ENCODE data around the gene PDE1C.

PDE1C gene

GRCh38 chr7:32103361-32103760 lies 33.2 kb upstream of the PDE1C start:
- Histone ChIP-seq H3K4me1 (ENCODE audit: control extremely low read depth in 1 of 4, control insufficient read depth in 4 of 4, insufficient read depth in 4 of 4, low read length in 3 of 4) (no peaks in the 10 kb centered on the region), H3K27me3 (replicated peaks in 2 of 5; ENCODE audit: control insufficient read depth in 4 of 5, insufficient read depth in 5 of 5, low read length in 4 of 5) (no peaks in the 10 kb centered on the region), H3K9me3 (ENCODE audit: control extremely low read depth in 1 of 5, control insufficient read depth in 4 of 5, insufficient read depth in 2 of 5, low read depth in 1 of 5, low read length in 4 of 5) (peaks cover 0 to 5% (median 0%) of the 10 kb centered on the region in 5 experiments), H3K36me3 (ENCODE audit: control insufficient read depth in 4 of 4, insufficient read depth in 4 of 4, low read length in 3 of 4) (no peaks in the 10 kb centered on the region), H3K4me3 (ENCODE audit: control insufficient read depth in 1 of 7, extremely low read depth in 1 of 7, insufficient read depth in 4 of 7, low read depth in 2 of 7, low read length in 6 of 7) (no peak overlapping the region), H3K27ac (ENCODE audit: insufficient read depth in 1 of 2, low read depth in 1 of 2, low read length in 2 of 2, poor library complexity in 1 of 2, severe bottlenecking in 2 of 2) (no peak overlapping the region)
- WGBS (ENCODE audit: insufficient coverage), result no CpG with 5 or more reads among the region's 4 CpGs
- POLR2A ChIA-PET, result no interaction called here
- CTCF ChIA-PET, result no interaction called here
- DNase-seq, result no peak

- H3K4me3 ChIP-seq (ENCODE audit: control insufficient read depth in 1 of 7, extremely low read depth in 1 of 7, insufficient read depth in 4 of 7, low read depth in 2 of 7, low read length in 6 of 7), result no peak overlapping the region
Measured at GRCh38 chr7:32102432-32102873, 32.2 kb upstream of the PDE1C start.

GRCh38 chr7:32100407-32100907 lies 30.2 kb upstream of the PDE1C start:
- ChIA-PET CTCF (no interaction called here), POLR2A (no interaction called here)

More at GRCh38 chr7:32102432-32102873, 32.2 kb upstream of the PDE1C start:
- no peak for DNase-seq
- 100% methylated on average over 1 of the region's 1 CpG for WGBS (ENCODE audit: insufficient coverage)
- ChIA-PET POLR2A (no interaction called here), CTCF (no interaction called here)
- H3K4me1 ChIP-seq (ENCODE audit: control extremely low read depth in 1 of 4, control insufficient read depth in 4 of 4, insufficient read depth in 4 of 4, low read length in 3 of 4), result no peaks in the 10 kb centered on the region
- peaks cover 0 to 5% (median 0%) of the 10 kb centered on the region in 5 experiments for H3K9me3 ChIP-seq (ENCODE audit: control extremely low read depth in 1 of 5, control insufficient read depth in 4 of 5, insufficient read depth in 2 of 5, low read depth in 1 of 5, low read length in 4 of 5)
- no peak overlapping the region for H3K27ac ChIP-seq (ENCODE audit: insufficient read depth in 1 of 2, low read depth in 1 of 2, low read length in 2 of 2, poor library complexity in 1 of 2, severe bottlenecking in 2 of 2)
- H3K36me3 ChIP-seq (ENCODE audit: control insufficient read depth in 4 of 4, insufficient read depth in 4 of 4, low read length in 3 of 4), result no peaks in the 10 kb centered on the region
- no peaks in the 10 kb centered on the region for H3K27me3 ChIP-seq (replicated peaks in 2 of 5; ENCODE audit: control insufficient read depth in 4 of 5, insufficient read depth in 5 of 5, low read length in 4 of 5)

GRCh38 chr7:32094516-32094915 lies 24.3 kb upstream of the PDE1C start:
- Histone ChIP-seq H3K27me3 (replicated peaks in 2 of 5; ENCODE audit: control insufficient read depth in 4 of 5, insufficient read depth in 5 of 5, low read length in 4 of 5) (no peaks in the 10 kb centered on the region), H3K27ac (ENCODE audit: insufficient read depth in 1 of 2, low read depth in 1 of 2, low read length in 2 of 2, poor library complexity in 1 of 2, severe bottlenecking in 2 of 2) (no peak overlapping the region)
- CTCF ChIA-PET, result no interaction called here

More at GRCh38 chr7:32100407-32100907, 30.2 kb upstream of the PDE1C start:
- Histone ChIP-seq H3K4me3 (ENCODE audit: control insufficient read depth in 1 of 7, extremely low read depth in 1 of 7, insufficient read depth in 4 of 7, low read depth in 2 of 7, low read length in 6 of 7) (no peak overlapping the region), H3K9me3 (ENCODE audit: control extremely low read depth in 1 of 5, control insufficient read depth in 4 of 5, insufficient read depth in 2 of 5, low read depth in 1 of 5, low read length in 4 of 5) (peaks cover 0 to 3% (median 0%) of the 10 kb centered on the region in 5 experiments), H3K36me3 (ENCODE audit: control insufficient read depth in 4 of 4, insufficient read depth in 4 of 4, low read length in 3 of 4) (no peaks in the 10 kb centered on the region), H3K27ac (ENCODE audit: insufficient read depth in 1 of 2, low read depth in 1 of 2, low read length in 2 of 2, poor library complexity in 1 of 2, severe bottlenecking in 2 of 2) (no peak overlapping the region), H3K4me1 (ENCODE audit: control extremely low read depth in 1 of 4, control insufficient read depth in 4 of 4, insufficient read depth in 4 of 4, low read length in 3 of 4) (no peaks in the 10 kb centered on the region), H3K27me3 (replicated peaks in 2 of 5; ENCODE audit: control insufficient read depth in 4 of 5, insufficient read depth in 5 of 5, low read length in 4 of 5) (no peaks in the 10 kb centered on the region)
- DNase-seq, result no peak
- WGBS (ENCODE audit: insufficient coverage), result 90% methylated on average over 2 of the region's 2 CpGs

GRCh38 chr7:32093415-32094408 lies 23.5 kb upstream of the PDE1C start:
- POLR2A ChIA-PET, result no interaction called here
- H3K27ac ChIP-seq (ENCODE audit: insufficient read depth in 1 of 2, low read depth in 1 of 2, low read length in 2 of 2, poor library complexity in 1 of 2, severe bottlenecking in 2 of 2), result no peak overlapping the region
- H3K27me3 ChIP-seq (replicated peaks in 2 of 5; ENCODE audit: control insufficient read depth in 4 of 5, insufficient read depth in 5 of 5, low read length in 4 of 5), result no peaks in the 10 kb centered on the region
- WGBS (ENCODE audit: insufficient coverage), result 50% methylated on average over 2 of the region's 4 CpGs
- no peaks in the 10 kb centered on the region for H3K36me3 ChIP-seq (ENCODE audit: control insufficient read depth in 4 of 4, insufficient read depth in 4 of 4, low read length in 3 of 4)
- no peaks in the 10 kb centered on the region for H3K9me3 ChIP-seq (ENCODE audit: control extremely low read depth in 1 of 5, control insufficient read depth in 4 of 5, insufficient read depth in 2 of 5, low read depth in 1 of 5, low read length in 4 of 5)
- H3K4me1 ChIP-seq (ENCODE audit: control extremely low read depth in 1 of 4, control insufficient read depth in 4 of 4, insufficient read depth in 4 of 4, low read length in 3 of 4), result peaks cover 0 to 5% (median 2%) of the 10 kb centered on the region in 4 experiments
- H3K4me3 ChIP-seq (ENCODE audit: control insufficient read depth in 1 of 7, extremely low read depth in 1 of 7, insufficient read depth in 4 of 7, low read depth in 2 of 7, low read length in 6 of 7), result no peak overlapping the region
- CTCF ChIA-PET, result no interaction called here
- no peak for DNase-seq

More at GRCh38 chr7:32094516-32094915, 24.3 kb upstream of the PDE1C start:
- H3K9me3 ChIP-seq (ENCODE audit: control extremely low read depth in 1 of 5, control insufficient read depth in 4 of 5, insufficient read depth in 2 of 5, low read depth in 1 of 5, low read length in 4 of 5), result no peaks in the 10 kb centered on the region
- H3K36me3 ChIP-seq (ENCODE audit: control insufficient read depth in 4 of 4, insufficient read depth in 4 of 4, low read length in 3 of 4), result no peaks in the 10 kb centered on the region
- H3K4me1 ChIP-seq (ENCODE audit: control extremely low read depth in 1 of 4, control insufficient read depth in 4 of 4, insufficient read depth in 4 of 4, low read length in 3 of 4), result peaks cover 0 to 5% (median 2%) of the 10 kb centered on the region in 4 experiments
- POLR2A ChIA-PET, result interaction anchor here (0.6 kb wide), 1 partner anchor 11 kb away, joined by 3 read pairs; no protein-coding TSS in a partner anchor
- H3K4me3 ChIP-seq (ENCODE audit: control insufficient read depth in 1 of 7, extremely low read depth in 1 of 7, insufficient read depth in 4 of 7, low read depth in 2 of 7, low read length in 6 of 7), result no peak overlapping the region
- WGBS (ENCODE audit: insufficient coverage), result 100% methylated on average over 4 of the region's 4 CpGs
- DNase-seq, result no peak

- Histone ChIP-seq H3K27ac (ENCODE audit: insufficient read depth in 1 of 2, low read depth in 1 of 2, low read length in 2 of 2, poor library complexity in 1 of 2, severe bottlenecking in 2 of 2) (no peak overlapping the region), H3K36me3 (ENCODE audit: control insufficient read depth in 4 of 4, insufficient read depth in 4 of 4, low read length in 3 of 4) (no peaks in the 10 kb centered on the region), H3K27me3 (replicated peaks in 2 of 5; ENCODE audit: control insufficient read depth in 4 of 5, insufficient read depth in 5 of 5, low read length in 4 of 5) (no peaks in the 10 kb centered on the region), H3K4me1 (ENCODE audit: control extremely low read depth in 1 of 4, control insufficient read depth in 4 of 4, insufficient read depth in 4 of 4, low read length in 3 of 4) (peaks cover 0 to 5% (median 2%) of the 10 kb centered on the region in 4 experiments), H3K9me3 (ENCODE audit: control extremely low read depth in 1 of 5, control insufficient read depth in 4 of 5, insufficient read depth in 2 of 5, low read depth in 1 of 5, low read length in 4 of 5) (no peaks in the 10 kb centered on the region), H3K4me3 (ENCODE audit: control insufficient read depth in 1 of 7, extremely low read depth in 1 of 7, insufficient read depth in 4 of 7, low read depth in 2 of 7, low read length in 6 of 7) (no peak overlapping the region)
- 60% methylated on average over 1 of the region's 1 CpG for WGBS (ENCODE audit: insufficient coverage)
- POLR2A ChIA-PET, result no interaction called here
- DNase-seq, result no peak
- CTCF ChIA-PET, result no interaction called here
Measured at GRCh38 chr7:32092346-32092745, 22.1 kb upstream of the PDE1C start.

- no peak overlapping the region for H3K4me3 ChIP-seq (ENCODE audit: control insufficient read depth in 1 of 7, extremely low read depth in 1 of 7, insufficient read depth in 4 of 7, low read depth in 2 of 7, low read length in 6 of 7)
- H3K4me1 ChIP-seq (ENCODE audit: control extremely low read depth in 1 of 4, control insufficient read depth in 4 of 4, insufficient read depth in 4 of 4, low read length in 3 of 4), result peaks cover 0 to 5% (median 2%) of the 10 kb centered on the region in 4 experiments
- H3K27ac ChIP-seq (ENCODE audit: insufficient read depth in 1 of 2, low read depth in 1 of 2, low read length in 2 of 2, poor library complexity in 1 of 2, severe bottlenecking in 2 of 2), result no peak overlapping the region
- no peaks in the 10 kb centered on the region for H3K36me3 ChIP-seq (ENCODE audit: control insufficient read depth in 4 of 4, insufficient read depth in 4 of 4, low read length in 3 of 4)
- ChIA-PET CTCF (no interaction called here), POLR2A (no interaction called here)
- H3K27me3 ChIP-seq (replicated peaks in 2 of 5; ENCODE audit: control insufficient read depth in 4 of 5, insufficient read depth in 5 of 5, low read length in 4 of 5), result no peaks in the 10 kb centered on the region
- H3K9me3 ChIP-seq (ENCODE audit: control extremely low read depth in 1 of 5, control insufficient read depth in 4 of 5, insufficient read depth in 2 of 5, low read depth in 1 of 5, low read length in 4 of 5), result no peaks in the 10 kb centered on the region
- 98% methylated on average over 3 of the region's 4 CpGs for WGBS (ENCODE audit: insufficient coverage)
- DNase-seq, result no peak
Measured at GRCh38 chr7:32091608-32092210, 21.5 kb upstream of the PDE1C start.
